Measurements from ENCODE around the gene PCSK4. TPM values are rescaled to one million over a fixed set of nuclear protein-coding genes. Genes with fewer than 3 reads are reported as not detected.

Gene PCSK4
- total and polyA plus RNA-seq, 9 of the 15 experiments (the other 6 are each of a cell fraction or from before 2014, with no cell fraction given) = 0.01 to 9.1 (median 2.1) TPM; not detected in 1

DNA sequence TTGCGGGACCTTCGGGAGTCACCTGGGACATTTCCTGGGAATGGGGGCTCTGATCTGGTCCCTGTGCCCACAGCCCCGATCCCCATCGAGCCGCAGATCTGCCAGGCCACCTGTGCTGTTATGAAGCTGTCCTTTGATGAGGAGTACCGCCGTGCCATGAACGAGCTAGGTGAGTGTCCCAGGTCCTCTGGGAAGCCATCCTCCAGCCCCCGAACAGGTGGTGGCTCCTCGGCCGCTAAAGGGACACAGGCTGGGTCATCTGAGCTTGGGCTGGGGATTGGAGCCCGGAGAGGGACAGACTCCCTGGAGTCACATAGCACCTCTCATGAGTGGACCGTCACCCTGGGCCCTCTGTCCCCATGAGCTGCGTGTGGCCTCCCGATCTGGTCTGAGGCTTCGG is 32.3 kb downstream of the PCSK4 start:
- H4K20me1 ChIP-seq (replicated peaks; ENCODE audit: control insufficient read depth, insufficient read depth, low read length) = peaks cover 25% of the 10 kb centered on the region
- in situ Hi-C loops (cut with MboI) (loop anchor here (5.0 kb wide), 1 partner anchor 49 kb away; no protein-coding TSS in a partner anchor), intact Hi-C loops (cut with micrococcal nuclease) (loop anchor here (5.0 kb wide), 1 partner anchor 54 kb away; the partner anchor contains the start of gene ADAMTSL5)
- WGBS (ENCODE audit: insufficient coverage, low coverage, missing lambda C conversion rate) = 44% methylated on average over 8 of the region's 16 CpGs
- H3K36me3 ChIP-seq (ENCODE audit: control insufficient read depth, insufficient read depth, low read length) = peaks cover 6% of the 10 kb centered on the region; the same call in 1 of the 3 replicates
- H3K27me3 ChIP-seq (ENCODE audit: control insufficient read depth in 2 of 2, insufficient read depth in 2 of 2, low read length in 2 of 2) = no peaks in the 10 kb centered on the region
- peak overlapping the region in 1 of 2 experiments; percentile 14; a peak in 1 of 4 replicates for H3K9ac ChIP-seq (ENCODE audit: insufficient read depth in 1 of 2, low read depth in 2 of 2, low read length in 2 of 2)
- H3K9me3 ChIP-seq (replicated peaks; ENCODE audit: control insufficient read depth, insufficient read depth, low read depth, low read length) = no peaks in the 10 kb centered on the region
- ChIA-PET POLR2A (interaction anchor here (0.5 to 1.5 kb wide), 6 partner anchors 12 to 439 kb away, joined by 3 to 7 read pairs (median 4); partner anchors contain the start of gene CIRBP), CTCF (ENCODE audit: low intra/inter-chr PET ratio) (no interaction called here)
- BruUV-seq (replicated peaks) = no TSS peak
- H3K27ac ChIP-seq (ENCODE audit: extremely low read depth, low read depth, low read length) = no peak overlapping the region
- H3K79me2 ChIP-seq (ENCODE audit: control insufficient read depth, insufficient read depth, low read length) = no peaks in the 10 kb centered on the region
- peaks cover 7% of the 10 kb centered on the region for H3K9me1 ChIP-seq (ENCODE audit: control insufficient read depth, insufficient read depth, low read length)
- ATAC-seq (no peak), DNase-seq (ENCODE audit: extremely low read depth in 1 of 4, low spot score in 3 of 4) (no peak), FAIRE-seq (no peak)
- H3K4me2 ChIP-seq (ENCODE audit: insufficient read depth, low read length) = no peak overlapping the region
- H2AFZ ChIP-seq (ENCODE audit: low read depth, low read length) = no peak overlapping the region
- TF ChIP-seq POLR2G (IDR thresholded peaks at IDR 0.05; ENCODE audit: low read depth, low read length) (peak; percentile 67), TFE3 (CRISPR knock-in tag; IDR thresholded peaks at IDR 0.05) (no peak)
- no peak overlapping the region for H3K4me3 ChIP-seq
- H3K4me1 ChIP-seq (replicated peaks in 1 of 2; ENCODE audit: control insufficient read depth in 2 of 2, insufficient read depth in 2 of 2, low read length in 2 of 2) = peaks cover 5 to 68% of the 10 kb centered on the region in 2 experiments; a peak in 4 of 5 replicates
